ENCODE data around the gene STX5.

DNA sequence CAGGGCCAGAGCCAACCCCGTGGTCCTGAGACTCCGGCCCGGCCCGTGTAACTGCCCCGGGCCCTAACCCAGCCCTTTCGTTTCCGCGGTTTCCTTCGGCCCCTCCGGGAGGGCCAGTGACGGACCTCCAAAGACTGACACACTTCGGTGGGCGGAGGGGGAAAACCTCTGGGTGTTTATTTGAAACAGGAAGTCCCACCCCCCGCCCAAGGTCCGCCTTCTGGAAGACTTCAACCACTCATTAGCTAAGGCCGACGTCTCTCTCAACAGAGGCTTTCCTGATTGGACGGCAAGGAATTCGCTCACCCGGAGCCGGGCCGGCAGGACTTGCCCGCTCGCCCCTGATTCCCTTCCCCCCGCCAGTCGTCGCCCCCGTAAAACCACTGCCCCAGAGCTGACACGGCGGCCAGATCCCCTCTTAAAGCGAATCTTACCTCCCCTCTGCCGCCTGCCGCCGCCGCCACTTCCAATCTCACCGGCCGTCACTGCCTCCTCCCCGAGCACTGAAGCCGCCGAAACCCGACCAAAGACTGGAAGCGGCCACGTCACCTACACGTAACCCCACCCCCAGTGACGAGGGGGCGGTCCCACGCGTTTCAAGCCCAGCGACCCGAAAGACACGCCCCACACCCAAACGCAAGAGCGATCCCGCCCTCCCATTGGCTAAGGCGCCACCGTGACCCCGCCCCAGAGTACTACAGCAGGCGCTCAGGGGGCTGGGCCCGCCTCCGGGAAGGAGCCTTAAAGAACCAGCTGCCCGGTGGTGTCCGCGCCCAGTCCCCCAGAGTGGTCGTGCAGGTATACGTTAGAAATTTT is at the start of gene STX5:
- TF ChIP-seq EP300 (IDR thresholded peaks at IDR 0.05; ENCODE audit: low read depth) (no peak), POLR2AphosphoS5 (IDR thresholded peaks at IDR 0.05) (peak; percentile 95 to 96 (median 95))
- TF ChIP-seq, protein P1, sequence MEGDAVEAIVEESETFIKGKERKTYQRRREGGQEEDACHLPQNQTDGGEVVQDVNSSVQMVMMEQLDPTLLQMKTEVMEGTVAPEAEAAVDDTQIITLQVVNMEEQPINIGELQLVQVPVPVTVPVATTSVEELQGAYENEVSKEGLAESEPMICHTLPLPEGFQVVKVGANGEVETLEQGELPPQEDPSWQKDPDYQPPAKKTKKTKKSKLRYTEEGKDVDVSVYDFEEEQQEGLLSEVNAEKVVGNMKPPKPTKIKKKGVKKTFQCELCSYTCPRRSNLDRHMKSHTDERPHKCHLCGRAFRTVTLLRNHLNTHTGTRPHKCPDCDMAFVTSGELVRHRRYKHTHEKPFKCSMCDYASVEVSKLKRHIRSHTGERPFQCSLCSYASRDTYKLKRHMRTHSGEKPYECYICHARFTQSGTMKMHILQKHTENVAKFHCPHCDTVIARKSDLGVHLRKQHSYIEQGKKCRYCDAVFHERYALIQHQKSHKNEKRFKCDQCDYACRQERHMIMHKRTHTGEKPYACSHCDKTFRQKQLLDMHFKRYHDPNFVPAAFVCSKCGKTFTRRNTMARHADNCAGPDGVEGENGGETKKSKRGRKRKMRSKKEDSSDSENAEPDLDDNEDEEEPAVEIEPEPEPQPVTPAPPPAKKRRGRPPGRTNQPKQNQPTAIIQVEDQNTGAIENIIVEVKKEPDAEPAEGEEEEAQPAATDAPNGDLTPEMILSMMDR (IDR thresholded peaks at IDR 0.05) = no peak

All from transverse colon (tissue), 4 donors.